HFFc6 (cell line): ENCODE measurements around the gene GJA10. TPM values are rescaled to one million over a fixed set of nuclear protein-coding genes. Genes with fewer than 3 reads are reported as not detected.
"Not testable (repeated sequence)": the region's sequence is repeated elsewhere in the genome, so short reads cannot be mapped to it uniquely, and the experiment has no call there.

Experiments
- DNase-seq: peaks from one replicate; pipeline ENCODE4 v3.0.0-alpha.2; 2018
- H3K27ac Mint-ChIP-seq: 2 replicates; pipeline ENCODE4 v1.8.0; 2020; ENCODE audit warnings: mild to moderate bottlenecking, mixed read lengths
- H3K27me3 Mint-ChIP-seq: 2 replicates; pipeline ENCODE4 v1.8.0; 2021; ENCODE audit warnings: mild to moderate bottlenecking, moderate library complexity, mixed read lengths; ENCODE audit not compliant: insufficient read depth
- H3K36me3 Mint-ChIP-seq: 2 replicates; pipeline ENCODE4 v1.8.0; 2021; ENCODE audit warnings: low read depth, mixed read lengths
- H3K4me1 Mint-ChIP-seq: 2 replicates; pipeline ENCODE4 v1.8.0; 2020; ENCODE audit warnings: low read depth, mixed read lengths
- H3K4me3 Mint-ChIP-seq: 2 replicates; pipeline ENCODE4 v1.8.0; 2020; ENCODE audit warnings: mild to moderate bottlenecking, moderate library complexity, mixed read lengths
- H3K9me3 Mint-ChIP-seq: 2 replicates; pipeline ENCODE4 v1.8.0; 2020; ENCODE audit warnings: mild to moderate bottlenecking, mixed read lengths
- CTCF ChIP-seq: fragments of 200-600 bp; sonication (generic); IDR thresholded peaks from 2 replicates; pipeline ENCODE4 v1.5.0; 2021; ENCODE audit warnings: antibody characterized with exemption, mild to moderate bottlenecking
- total RNA-seq, 6 experiments: library from RNA; stranded (reverse); fragmentation: NEBNext Ultra II Directional; extraction: Animal tissue kit (Norgen Biotek cat#: 25700); gene quantifications; 2 replicates in 1 of 6; 3 replicates in 5 of 6; pipeline ENCODE4 v1.2.3, GENCODE V29; 2021

Gene GJA10
- total RNA-seq, 6 experiments from 2014 or later, result not detected

DNA sequence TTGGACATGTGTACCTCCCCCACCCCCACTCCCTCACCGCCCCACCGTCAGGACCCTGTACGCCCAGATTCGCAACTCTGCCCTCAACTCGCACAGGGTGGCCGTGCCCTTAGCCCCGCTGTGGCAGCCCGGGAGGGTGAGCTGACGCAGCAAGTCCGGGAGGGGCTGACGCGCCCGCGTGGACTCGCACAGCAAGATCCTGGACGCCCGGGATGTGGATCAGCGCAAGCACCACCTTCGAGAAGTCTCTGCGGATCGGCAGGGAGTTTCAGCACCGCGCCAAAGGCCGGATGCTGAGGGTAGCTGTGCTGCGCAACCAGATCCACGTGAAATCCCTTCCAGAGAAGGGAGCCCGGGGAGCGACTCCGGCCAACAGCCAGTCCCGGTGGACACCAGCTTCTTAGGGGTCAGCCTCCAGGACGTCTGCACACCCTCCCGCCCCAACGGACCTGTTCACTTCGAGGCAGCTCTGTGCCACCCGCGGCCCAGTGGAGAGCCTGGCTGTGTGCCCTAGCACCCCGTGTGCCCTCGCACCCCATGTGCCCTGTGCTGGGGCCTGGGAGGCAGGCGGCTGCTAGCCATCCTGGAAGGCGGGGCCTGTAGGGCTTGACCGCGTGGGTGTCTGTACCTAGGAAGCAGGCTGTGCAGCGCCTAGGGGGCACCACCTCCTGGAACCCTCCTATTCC lies 6.7 kb upstream of the GJA10 start:
- no peak overlapping the region for H3K4me3 Mint-ChIP-seq
- H3K4me1 Mint-ChIP-seq, result no peaks in the 10 kb centered on the region
- no peaks in the 10 kb centered on the region for H3K9me3 Mint-ChIP-seq
- H3K27me3 Mint-ChIP-seq, result peaks cover 24% of the 10 kb centered on the region
- no peak overlapping the region for H3K27ac Mint-ChIP-seq
- DNase-seq, result no peak
- no peak for TF ChIP-seq CTCF
- H3K36me3 Mint-ChIP-seq, result no peaks in the 10 kb centered on the region

- Mint-ChIP-seq H3K4me1 (no peaks in the 10 kb centered on the region), H3K27ac (no peak overlapping the region), H3K27me3 (peaks cover 26% of the 10 kb centered on the region), H3K4me3 (no peak overlapping the region), H3K9me3 (no peaks in the 10 kb centered on the region), H3K36me3 (no peaks in the 10 kb centered on the region)
- TF ChIP-seq CTCF, result no peak
- no peak for DNase-seq
Observed at GRCh38 chr6:89888138-89888514, 6.1 kb upstream of the GJA10 start.

DNA sequence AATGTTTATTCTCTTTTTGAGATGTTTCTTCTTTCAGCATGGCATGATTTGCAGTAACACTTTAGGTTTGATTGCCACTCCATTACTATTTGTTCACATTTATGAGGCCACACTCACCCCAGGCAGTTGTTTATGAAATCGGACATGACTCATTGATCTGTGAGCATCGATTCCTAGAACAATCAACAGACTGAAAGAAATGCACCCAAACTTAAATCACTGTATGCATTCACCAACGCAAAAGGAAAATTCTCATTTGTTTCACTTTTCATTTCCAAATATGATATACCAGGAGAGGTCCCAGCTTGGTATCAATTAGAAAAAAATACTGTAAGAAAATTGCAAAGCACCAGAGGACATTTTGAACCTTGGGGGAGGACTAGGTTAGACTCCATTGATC lies 5.4 kb upstream of the GJA10 start:
- no peak for TF ChIP-seq CTCF
- no peaks in the 10 kb centered on the region for H3K36me3 Mint-ChIP-seq
- no peaks in the 10 kb centered on the region for H3K4me1 Mint-ChIP-seq
- DNase-seq, result no peak
- H3K27ac Mint-ChIP-seq, result no peak overlapping the region
- no peaks in the 10 kb centered on the region for H3K9me3 Mint-ChIP-seq
- H3K4me3 Mint-ChIP-seq, result no peak overlapping the region
- peaks cover 26% of the 10 kb centered on the region for H3K27me3 Mint-ChIP-seq

DNA sequence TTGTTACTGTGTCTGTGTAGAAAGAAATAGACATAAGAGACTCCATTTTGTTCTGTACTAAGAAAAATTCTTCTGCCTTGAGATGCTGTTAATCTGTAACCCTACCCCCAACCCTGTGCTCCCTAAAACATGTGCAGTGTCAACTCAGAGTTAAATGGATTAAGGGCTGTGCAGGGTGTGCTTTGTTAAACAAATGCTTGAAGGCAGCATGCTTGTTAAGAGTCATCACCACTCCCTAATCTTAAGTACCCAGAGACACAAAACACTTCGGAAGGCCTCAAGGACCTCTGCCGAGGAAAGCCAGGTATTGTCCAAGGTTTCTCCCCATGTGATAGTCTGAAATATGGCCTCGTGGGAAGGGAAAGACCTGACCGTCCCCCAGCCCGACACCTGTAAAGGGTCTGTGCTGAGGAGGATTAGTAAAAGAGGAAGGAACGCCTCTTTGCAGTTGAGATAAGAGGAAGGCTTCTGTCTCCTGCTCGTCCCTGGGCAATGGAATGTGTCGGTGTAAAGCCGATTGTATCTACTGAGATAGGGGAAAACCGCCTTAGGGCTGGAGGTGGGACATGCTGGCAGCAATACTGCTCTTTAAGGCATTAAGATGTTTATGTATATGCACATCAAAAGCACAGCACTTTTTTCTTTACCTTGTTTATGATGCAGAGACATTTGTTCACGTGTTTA lies 3.3 kb upstream of the GJA10 start:
- peaks cover 20% of the 10 kb centered on the region for H3K27me3 Mint-ChIP-seq
- not testable (repeated sequence) for H3K4me1 Mint-ChIP-seq, H3K4me3 Mint-ChIP-seq, H3K9me3 Mint-ChIP-seq, DNase-seq, H3K27ac Mint-ChIP-seq, H3K36me3 Mint-ChIP-seq

- not testable (repeated sequence) for H3K4me3 Mint-ChIP-seq, DNase-seq, H3K36me3 Mint-ChIP-seq, H3K9me3 Mint-ChIP-seq, H3K4me1 Mint-ChIP-seq, H3K27ac Mint-ChIP-seq
- peaks cover 20% of the 10 kb centered on the region for H3K27me3 Mint-ChIP-seq
Observed at GRCh38 chr6:89892577-89892976, 1.7 kb upstream of the GJA10 start.

DNA sequence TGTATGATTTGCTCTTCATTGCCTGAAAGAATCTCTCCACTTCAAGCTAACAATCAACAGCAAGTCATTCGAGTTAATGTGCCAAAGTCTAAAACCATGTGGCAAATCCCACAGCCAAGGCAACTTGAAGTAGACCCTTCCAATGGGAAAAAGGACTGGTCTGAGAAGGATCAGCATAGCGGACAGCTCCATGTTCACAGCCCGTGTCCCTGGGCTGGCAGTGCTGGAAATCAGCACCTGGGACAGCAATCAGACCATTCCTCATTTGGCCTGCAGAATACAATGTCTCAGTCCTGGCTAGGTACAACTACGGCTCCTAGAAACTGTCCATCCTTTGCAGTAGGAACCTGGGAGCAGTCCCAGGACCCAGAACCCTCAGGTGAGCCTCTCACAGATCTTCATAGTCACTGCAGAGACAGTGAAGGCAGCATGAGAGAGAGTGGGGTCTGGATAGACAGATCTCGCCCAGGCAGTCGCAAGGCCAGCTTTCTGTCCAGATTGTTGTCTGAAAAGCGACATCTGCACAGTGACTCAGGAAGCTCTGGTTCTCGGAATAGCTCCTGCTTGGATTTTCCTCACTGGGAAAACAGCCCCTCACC lies 1.1 kb downstream of the GJA10 start:
- no peak for TF ChIP-seq CTCF
- Mint-ChIP-seq H3K27ac (no peak overlapping the region), H3K9me3 (no peaks in the 10 kb centered on the region), H3K4me1 (no peaks in the 10 kb centered on the region), H3K4me3 (no peak overlapping the region), H3K27me3 (peaks cover 15% of the 10 kb centered on the region; the same call in 1 of the 2 replicates), H3K36me3 (no peaks in the 10 kb centered on the region)
- DNase-seq, result peak; percentile 44

GRCh38 chr6:89910001-89910901 lies 16.0 kb downstream of the GJA10 start:
- H3K4me1 Mint-ChIP-seq, H3K4me3 Mint-ChIP-seq, H3K9me3 Mint-ChIP-seq, DNase-seq, H3K36me3 Mint-ChIP-seq, H3K27ac Mint-ChIP-seq: not testable (repeated sequence)
- H3K27me3 Mint-ChIP-seq, result peaks cover 14% of the 10 kb centered on the region
